ENCODE results near the gene CRY1.
A peak's percentile ranks its signal among the peaks of the same experiment; 100 is the strongest.

Gene CRY1

GRCh38 chr12:106987846-106988245 is 105.5 kb downstream of the CRY1 start:
- Mint-ChIP-seq H3K27ac (no peak overlapping the region), H3K9me3 (peaks cover 17 to 20% of the 10 kb centered on the region in 2 donors), H3K27me3 (no peaks in the 10 kb centered on the region), H3K36me3 (peaks cover 25 to 33% of the 10 kb centered on the region in 2 donors), H3K4me3 (peak overlapping the region; percentile 99), H3K4me1 (peaks cover 31 to 40% of the 10 kb centered on the region in 2 donors)
- no peak for ATAC-seq (replicated peaks)
- no peak for DNase-seq

GRCh38 chr12:106986625-106987389 is 106.5 kb downstream of the CRY1 start, which contains the start of gene MTERF2:
Gene MTERF2 (minus strand): TSS chr12:106987146. CDS start chr12:106978714, 8,432 bp downstream.
- H3K27me3 Mint-ChIP-seq: no peaks in the 10 kb centered on the region
- H3K4me1 Mint-ChIP-seq: peaks cover 31 to 40% of the 10 kb centered on the region in 2 donors
- DNase-seq (peak; percentile 64), ATAC-seq (replicated peaks) (peak; percentile 98)
- peak within 1 kb of the TSS; percentile 99 for H3K4me3 Mint-ChIP-seq
- peak within 1 kb of the TSS; percentile 96 for H3K27ac Mint-ChIP-seq
- H3K9me3 Mint-ChIP-seq: peaks cover 17 to 20% of the 10 kb centered on the region in 2 donors
- H3K36me3 Mint-ChIP-seq: peaks cover 28 to 36% of the 10 kb centered on the region in 2 donors

- ATAC-seq (replicated peaks) (no peak), DNase-seq (no peak)
- no peak overlapping the region for H3K27ac Mint-ChIP-seq
- H3K4me1 Mint-ChIP-seq: peaks cover 31 to 40% of the 10 kb centered on the region in 2 donors
- H3K9me3 Mint-ChIP-seq: peaks cover 17 to 20% of the 10 kb centered on the region in 2 donors
- H3K27me3 Mint-ChIP-seq: no peaks in the 10 kb centered on the region
- H3K36me3 Mint-ChIP-seq: peaks cover 28 to 34% of the 10 kb centered on the region in 2 donors
- peak overlapping the region; percentile 99 for H3K4me3 Mint-ChIP-seq
These were observed 107.2 kb downstream of the CRY1 start for GRCh38 chr12:106986135-106986534.

GRCh38 chr12:106985479-106985878 is 107.9 kb downstream of the CRY1 start:
- H3K27ac Mint-ChIP-seq: no peak overlapping the region
- DNase-seq (no peak), ATAC-seq (replicated peaks) (no peak)
- peaks cover 17 to 20% of the 10 kb centered on the region in 2 donors for H3K9me3 Mint-ChIP-seq
- peak overlapping the region in 1 of 2 donors; percentile 0 for H3K4me3 Mint-ChIP-seq
- no peaks in the 10 kb centered on the region for H3K27me3 Mint-ChIP-seq
- peaks cover 31 to 40% of the 10 kb centered on the region in 2 donors for H3K4me1 Mint-ChIP-seq
- peaks cover 28 to 34% of the 10 kb centered on the region in 2 donors for H3K36me3 Mint-ChIP-seq

- ATAC-seq (replicated peaks): no peak
- H3K9me3 Mint-ChIP-seq: peaks cover 17 to 20% of the 10 kb centered on the region in 2 donors
- H3K4me1 Mint-ChIP-seq: peaks cover 31 to 40% of the 10 kb centered on the region in 2 donors
- DNase-seq: no peak
- H3K4me3 Mint-ChIP-seq: no peak overlapping the region
- H3K27ac Mint-ChIP-seq: peak overlapping the region; percentile 78
- H3K27me3 Mint-ChIP-seq: no peaks in the 10 kb centered on the region
- H3K36me3 Mint-ChIP-seq: peaks cover 28 to 34% of the 10 kb centered on the region in 2 donors
These were observed 108.7 kb downstream of the CRY1 start for GRCh38 chr12:106984588-106985137.

- peaks cover 17 to 20% of the 10 kb centered on the region in 2 donors for H3K9me3 Mint-ChIP-seq
- DNase-seq (no peak), ATAC-seq (replicated peaks) (no peak)
- no peak overlapping the region for H3K4me3 Mint-ChIP-seq
- no peaks in the 10 kb centered on the region for H3K27me3 Mint-ChIP-seq
- H3K4me1 Mint-ChIP-seq: peaks cover 26 to 33% of the 10 kb centered on the region in 2 donors
- peaks cover 32 to 44% of the 10 kb centered on the region in 2 donors for H3K36me3 Mint-ChIP-seq
- no peak overlapping the region for H3K27ac Mint-ChIP-seq
These were observed 111.1 kb downstream of the CRY1 start for GRCh38 chr12:106982229-106982628.

- peaks cover 23 to 33% of the 10 kb centered on the region in 2 donors for H3K4me1 Mint-ChIP-seq
- peaks cover 17 to 20% of the 10 kb centered on the region in 2 donors for H3K9me3 Mint-ChIP-seq
- DNase-seq (no peak), ATAC-seq (replicated peaks) (no peak)
- H3K27me3 Mint-ChIP-seq: no peaks in the 10 kb centered on the region
- H3K36me3 Mint-ChIP-seq: peaks cover 32 to 44% of the 10 kb centered on the region in 2 donors
- no peak overlapping the region for H3K27ac Mint-ChIP-seq
- H3K4me3 Mint-ChIP-seq: no peak overlapping the region
These were observed 111.6 kb downstream of the CRY1 start for GRCh38 chr12:106981788-106982187.

- no peak overlapping the region for H3K4me3 Mint-ChIP-seq
- peaks cover 33 to 48% of the 10 kb centered on the region in 2 donors for H3K36me3 Mint-ChIP-seq
- H3K4me1 Mint-ChIP-seq: peaks cover 22 to 26% of the 10 kb centered on the region in 2 donors
- H3K27me3 Mint-ChIP-seq: no peaks in the 10 kb centered on the region
- no peak overlapping the region for H3K27ac Mint-ChIP-seq
- DNase-seq (no peak), ATAC-seq (replicated peaks) (no peak)
- H3K9me3 Mint-ChIP-seq: peaks cover 17 to 20% of the 10 kb centered on the region in 2 donors
These were observed 112.4 kb downstream of the CRY1 start for GRCh38 chr12:106980944-106981343.

GRCh38 chr12:106978035-106978800 is 115.1 kb downstream of the CRY1 start:
- H3K4me3 Mint-ChIP-seq: no peak overlapping the region
- DNase-seq (no peak), ATAC-seq (replicated peaks) (no peak)
- H3K4me1 Mint-ChIP-seq: peaks cover 12 to 22% of the 10 kb centered on the region in 2 donors
- peaks cover 16 to 28% of the 10 kb centered on the region in 2 donors for H3K36me3 Mint-ChIP-seq
- no peaks in the 10 kb centered on the region for H3K9me3 Mint-ChIP-seq
- H3K27me3 Mint-ChIP-seq: no peaks in the 10 kb centered on the region
- no peak overlapping the region for H3K27ac Mint-ChIP-seq

GRCh38 chr12:106976668-106977067 is 116.7 kb downstream of the CRY1 start:
- no peaks in the 10 kb centered on the region for H3K27me3 Mint-ChIP-seq
- no peak overlapping the region for H3K27ac Mint-ChIP-seq
- H3K4me1 Mint-ChIP-seq: peaks cover 12 to 22% of the 10 kb centered on the region in 2 donors
- no peak overlapping the region for H3K4me3 Mint-ChIP-seq
- peaks cover 11 to 22% of the 10 kb centered on the region in 2 donors for H3K36me3 Mint-ChIP-seq
- no peaks in the 10 kb centered on the region for H3K9me3 Mint-ChIP-seq
- ATAC-seq (replicated peaks): no peak
- no peak for DNase-seq

GRCh38 chr12:106975993-106976658 is 117.2 kb downstream of the CRY1 start:
- H3K4me3 Mint-ChIP-seq: no peak overlapping the region
- no peaks in the 10 kb centered on the region for H3K27me3 Mint-ChIP-seq
- no peaks in the 10 kb centered on the region for H3K9me3 Mint-ChIP-seq
- H3K36me3 Mint-ChIP-seq: peaks cover 12 to 24% of the 10 kb centered on the region in 2 donors
- ATAC-seq (replicated peaks): no peak
- no peak for DNase-seq
- no peak overlapping the region for H3K27ac Mint-ChIP-seq
- peaks cover 12 to 22% of the 10 kb centered on the region in 2 donors for H3K4me1 Mint-ChIP-seq

- no peak for ATAC-seq (replicated peaks)
- Mint-ChIP-seq H3K27ac (no peak overlapping the region), H3K27me3 (no peaks in the 10 kb centered on the region)
These were observed 118.3 kb downstream of the CRY1 start for GRCh38 chr12:106975098-106975497.

GRCh38 chr12:106974511-106974910 is 118.8 kb downstream of the CRY1 start:
- Mint-ChIP-seq H3K4me3 (no peak overlapping the region), H3K36me3 (peaks cover 15 to 25% of the 10 kb centered on the region in 2 donors), H3K27ac (peak overlapping the region; percentile 42), H3K27me3 (no peaks in the 10 kb centered on the region), H3K4me1 (peaks cover 12 to 22% of the 10 kb centered on the region in 2 donors), H3K9me3 (no peaks in the 10 kb centered on the region)
- ATAC-seq (replicated peaks) (peak; percentile 78), DNase-seq (no peak)

More at GRCh38 chr12:106975098-106975497, 118.3 kb downstream of the CRY1 start:
- Mint-ChIP-seq H3K9me3 (no peaks in the 10 kb centered on the region), H3K4me3 (no peak overlapping the region), H3K4me1 (peaks cover 12 to 22% of the 10 kb centered on the region in 2 donors), H3K36me3 (peaks cover 15 to 25% of the 10 kb centered on the region in 2 donors)
- no peak for DNase-seq

GRCh38 chr12:106973545-106973944 is 119.8 kb downstream of the CRY1 start:
- no peak overlapping the region for H3K27ac Mint-ChIP-seq
- H3K36me3 Mint-ChIP-seq: peaks cover 19 to 20% of the 10 kb centered on the region in 2 donors
- no peak overlapping the region for H3K4me3 Mint-ChIP-seq
- no peaks in the 10 kb centered on the region for H3K9me3 Mint-ChIP-seq
- H3K4me1 Mint-ChIP-seq: peaks cover 12 to 22% of the 10 kb centered on the region in 2 donors
- DNase-seq (no peak), ATAC-seq (replicated peaks) (no peak)
- no peaks in the 10 kb centered on the region for H3K27me3 Mint-ChIP-seq
